CD4-positive, alpha-beta T cell treated with Interleukin-21 for 1 hour (primary cell): ENCODE results near the gene ADGRV1.

Source experiments
- DNase-seq: peaks from one replicate; pipeline ENCODE4 v3.0.0-alpha.2; 2020

Gene ADGRV1

DNA sequence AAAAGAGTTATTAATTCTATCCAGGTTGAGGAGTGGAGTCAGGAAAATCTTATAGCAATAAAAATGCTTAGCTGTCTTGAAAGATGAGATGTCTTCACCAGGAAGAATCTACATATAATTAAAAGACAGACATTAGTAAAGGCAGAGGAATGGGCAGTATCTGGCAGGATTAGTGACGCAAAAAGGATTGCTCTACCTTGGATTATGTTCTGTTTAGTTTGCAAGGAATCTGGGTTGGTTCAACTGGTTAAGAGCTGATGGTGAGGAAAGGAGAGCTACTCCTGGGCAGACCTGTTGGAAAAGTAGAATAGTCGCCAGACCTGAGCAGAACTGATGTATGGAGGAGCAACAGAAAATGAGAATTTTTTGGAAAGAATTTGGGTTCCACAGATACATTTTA lies 318.5 kb downstream of the ADGRV1 start:
- DNase-seq = no peak

DNA sequence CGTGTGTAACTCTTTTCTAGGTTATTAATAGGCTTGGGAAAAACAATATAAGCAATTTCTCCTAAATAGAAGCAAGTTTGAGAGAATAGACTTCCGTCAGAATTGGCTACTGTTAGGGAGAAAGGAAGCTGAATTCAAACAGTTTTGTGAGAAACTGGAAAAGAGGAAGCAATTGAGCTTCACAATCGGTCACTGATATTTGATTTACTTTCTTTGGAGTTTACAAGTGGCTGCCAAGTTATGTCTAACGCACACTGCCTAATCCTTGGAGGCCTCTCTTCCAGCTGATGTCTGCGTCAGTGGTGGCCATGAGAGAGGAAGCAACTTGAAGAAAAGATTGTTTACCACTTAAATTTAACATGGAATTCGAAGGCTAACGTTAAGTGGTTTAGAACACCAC lies 319.5 kb downstream of the ADGRV1 start:
- DNase-seq = no peak

GRCh38 chr5:90878549-90879196 lies 320.1 kb downstream of the ADGRV1 start:
- DNase-seq = no peak

DNA sequence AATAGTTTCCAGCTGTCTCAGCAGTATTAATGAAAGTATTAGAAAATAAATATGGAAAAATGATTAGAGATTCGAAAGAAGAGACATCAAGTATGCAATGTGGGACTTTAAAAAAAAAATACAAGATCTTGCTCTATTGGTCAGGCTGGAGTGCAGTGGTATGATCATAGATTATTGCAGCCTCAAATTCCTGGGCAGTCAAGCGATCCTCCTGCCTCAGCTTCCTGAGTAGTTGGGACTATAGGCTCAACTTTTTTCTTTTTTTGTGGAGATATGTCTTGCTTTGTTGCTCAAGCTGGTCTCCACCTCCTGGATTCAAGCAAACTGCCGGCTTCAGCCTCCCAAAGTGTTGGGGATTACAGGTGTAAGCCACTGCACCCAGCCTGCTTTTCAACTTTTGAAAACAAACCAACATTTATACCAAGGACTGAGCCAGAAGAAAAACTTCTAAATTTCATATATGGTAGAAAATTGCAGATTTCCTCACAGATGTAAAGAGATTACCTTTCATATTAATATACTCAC lies 323.1 kb downstream of the ADGRV1 start:
- no peak for DNase-seq

DNA sequence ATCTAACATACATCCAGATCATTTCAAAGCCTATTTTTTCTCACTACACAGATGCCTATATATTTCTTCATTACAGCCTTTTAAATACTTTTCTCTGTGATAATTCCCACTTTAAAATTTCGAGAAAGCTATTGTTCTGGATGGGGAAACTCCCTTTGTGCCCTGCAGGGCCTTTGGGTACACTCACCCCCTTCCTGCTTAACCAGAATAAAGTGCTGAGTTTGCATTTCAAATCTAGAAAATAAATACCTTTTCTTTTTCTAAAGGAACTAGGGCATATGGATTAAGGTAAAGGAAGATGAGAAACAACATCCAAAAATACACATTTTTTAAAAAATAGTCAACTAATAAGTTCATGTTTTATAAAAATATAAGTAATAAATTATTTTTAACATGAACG lies 323.9 kb downstream of the ADGRV1 start:
- no peak for DNase-seq

- no peak for DNase-seq
These were observed 326.7 kb downstream of the ADGRV1 start for GRCh38 chr5:90885180-90885868.

DNA sequence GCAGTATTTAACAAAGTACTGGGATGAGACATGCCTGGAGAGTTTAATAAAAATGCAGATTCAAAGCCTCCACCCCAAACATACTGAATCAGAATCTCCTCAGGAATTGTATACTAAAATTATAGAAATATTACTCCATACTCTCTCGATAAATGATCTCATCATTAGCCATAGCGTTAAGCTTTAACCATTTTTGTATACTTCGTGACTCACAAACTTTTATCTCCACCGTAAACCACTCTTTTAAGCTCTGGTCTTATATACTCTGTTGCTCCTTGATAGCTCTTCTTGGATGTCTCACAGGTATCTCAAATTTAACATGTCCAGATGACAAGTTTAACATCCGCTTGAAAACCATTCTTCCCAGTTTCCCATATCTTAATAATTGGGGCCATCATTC lies 327.8 kb downstream of the ADGRV1 start:
- no peak for DNase-seq

GRCh38 chr5:90888511-90889324 lies 330.1 kb downstream of the ADGRV1 start:
- DNase-seq = no peak

DNA sequence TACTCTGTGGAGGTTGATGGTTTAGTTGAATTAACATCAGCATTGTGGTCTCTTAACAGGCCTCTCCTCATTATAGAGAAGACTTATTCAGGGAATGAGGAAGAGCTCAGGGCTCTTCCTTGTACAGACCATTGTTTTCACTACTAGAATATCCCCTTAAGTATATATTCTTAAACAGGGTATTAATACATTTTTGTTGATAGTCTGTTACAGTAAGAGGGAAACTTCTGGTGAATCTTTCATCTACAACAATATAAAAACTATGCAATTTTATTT lies 330.7 kb downstream of the ADGRV1 start:
- no peak for DNase-seq

- DNase-seq = no peak
These were observed 331.6 kb downstream of the ADGRV1 start for GRCh38 chr5:90890180-90890579.

DNA sequence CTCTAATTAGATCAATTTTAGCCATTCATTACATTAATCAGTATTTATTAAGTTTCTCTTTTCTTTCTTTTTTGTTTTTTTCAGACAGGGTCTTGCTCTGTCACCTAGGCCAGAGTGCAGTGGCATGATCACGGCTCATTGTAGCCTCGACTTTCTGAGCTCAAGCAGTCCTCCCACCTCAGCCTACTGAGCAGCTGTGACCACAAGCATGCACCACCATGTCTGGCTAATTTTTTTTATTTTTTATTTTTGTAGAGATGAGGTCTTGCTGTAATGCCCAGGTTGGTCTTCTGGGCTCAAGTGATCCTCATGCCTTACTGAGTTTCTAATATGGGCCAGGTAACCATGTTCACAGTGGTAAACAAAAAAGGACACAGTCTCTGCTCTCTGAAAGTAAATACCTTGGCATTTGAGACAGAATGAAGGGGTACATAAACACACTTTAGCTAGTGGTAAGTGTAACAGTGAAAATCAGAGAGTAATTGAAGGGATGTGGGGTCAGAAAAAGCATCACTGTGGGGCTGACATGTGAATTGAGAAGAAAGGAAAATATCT lies 336.3 kb downstream of the ADGRV1 start:
- DNase-seq = no peak

DNA sequence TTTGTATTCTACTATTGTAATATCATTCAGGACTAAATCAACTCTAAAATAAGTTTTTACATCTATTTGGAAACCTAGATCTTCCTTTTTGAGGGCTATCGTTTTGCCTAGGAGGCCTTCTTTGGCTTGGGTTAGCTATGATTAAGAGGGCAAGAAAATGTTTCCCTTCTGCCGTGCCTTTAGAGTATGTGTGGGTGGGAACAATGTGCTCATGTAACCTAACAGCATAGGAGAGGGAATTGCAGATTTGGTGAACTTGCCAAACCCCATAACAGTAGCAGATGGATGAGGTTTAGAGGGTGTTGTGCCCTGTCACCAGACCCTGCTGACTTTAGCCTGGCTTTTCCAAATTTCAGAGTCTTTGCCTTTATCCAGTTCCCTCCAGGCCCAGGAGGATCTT lies 339.0 kb downstream of the ADGRV1 start:
- DNase-seq = no peak

- no peak for DNase-seq
These were observed 339.9 kb downstream of the ADGRV1 start for GRCh38 chr5:90898326-90899013.

DNA sequence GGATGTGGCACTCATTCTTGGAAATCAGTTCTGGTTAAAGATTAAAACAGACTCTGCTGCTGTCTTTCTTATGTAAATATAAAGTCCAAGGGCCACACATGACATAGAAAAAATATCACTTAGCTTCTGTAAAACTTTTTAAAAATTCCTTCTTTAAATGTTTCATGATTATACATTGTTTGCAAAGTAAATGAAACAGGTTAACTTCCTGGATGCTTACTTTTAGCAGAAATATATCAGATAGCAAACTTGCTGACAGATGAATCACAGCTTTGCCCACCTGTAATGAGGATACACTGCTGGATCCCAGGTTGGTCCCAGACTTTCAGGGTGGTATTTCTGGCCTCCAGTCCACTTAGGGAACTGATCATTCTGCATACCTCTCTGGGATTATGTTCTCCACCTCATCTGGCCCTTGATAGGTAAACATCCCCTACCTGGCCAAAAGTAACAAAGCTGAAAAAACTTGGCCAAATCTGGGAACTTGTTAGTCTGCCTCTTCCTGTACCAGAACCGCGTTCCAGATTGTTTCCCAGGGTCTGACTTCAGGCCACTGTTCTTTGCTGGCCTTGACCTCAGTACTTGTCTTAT lies 340.5 kb downstream of the ADGRV1 start:
- DNase-seq = no peak

DNA sequence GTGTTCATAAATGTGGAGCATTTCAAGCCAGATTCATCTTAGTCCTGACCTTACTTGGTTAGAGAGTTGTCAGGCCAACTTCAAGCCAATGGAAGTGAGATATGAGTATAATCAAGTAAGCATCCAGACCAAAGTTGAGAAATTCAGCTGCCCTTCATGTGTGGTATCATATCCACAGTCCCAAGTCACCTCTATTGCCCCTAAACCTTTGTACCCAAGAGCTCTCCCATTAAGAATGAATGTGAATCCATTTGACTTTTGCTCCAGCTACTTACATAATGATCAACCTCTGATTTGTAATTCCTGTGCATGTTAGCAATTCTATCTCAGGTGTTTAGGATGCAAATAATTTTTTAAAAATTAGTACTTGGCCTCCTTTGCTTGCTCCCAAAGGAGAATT lies 342.7 kb downstream of the ADGRV1 start:
- DNase-seq = no peak

GRCh38 chr5:90902170-90902569 lies 343.6 kb downstream of the ADGRV1 start:
- no peak for DNase-seq

DNA sequence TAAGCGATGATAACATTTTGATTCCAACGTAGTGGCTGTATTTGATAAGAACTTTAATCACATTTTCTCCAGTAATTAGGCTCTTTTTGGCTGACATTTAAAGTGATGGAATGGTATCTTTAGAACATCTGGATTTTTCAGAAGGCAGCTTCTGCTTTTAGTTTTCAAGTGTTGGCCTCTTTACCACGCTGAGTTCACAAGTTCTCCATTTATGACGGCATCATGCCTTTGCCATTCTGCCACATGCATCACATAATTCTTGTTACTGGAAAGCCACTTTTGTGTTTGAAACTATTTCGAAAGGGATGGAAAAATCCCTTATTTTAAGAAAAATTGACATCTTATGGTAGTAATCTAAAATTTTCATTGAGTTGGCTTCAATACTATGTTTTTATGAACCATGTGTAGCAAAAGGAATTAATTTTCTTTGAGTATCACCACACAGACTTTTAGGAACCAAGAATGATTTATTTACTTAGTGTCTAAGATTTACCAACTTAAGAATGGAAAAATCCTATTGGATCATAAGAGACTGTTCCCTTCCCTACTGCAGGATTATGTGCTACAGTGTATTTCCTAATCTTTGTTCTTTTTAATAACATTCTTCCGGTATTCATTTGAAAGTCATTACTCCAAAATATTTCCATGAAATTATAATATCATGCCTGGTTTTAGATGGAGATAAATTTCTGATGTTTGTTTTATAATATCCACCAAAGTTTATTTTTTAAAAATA lies 344.2 kb downstream of the ADGRV1 start:
- DNase-seq = no peak

- DNase-seq = no peak
These were observed 350.5 kb downstream of the ADGRV1 start for GRCh38 chr5:90909101-90909503.

DNA sequence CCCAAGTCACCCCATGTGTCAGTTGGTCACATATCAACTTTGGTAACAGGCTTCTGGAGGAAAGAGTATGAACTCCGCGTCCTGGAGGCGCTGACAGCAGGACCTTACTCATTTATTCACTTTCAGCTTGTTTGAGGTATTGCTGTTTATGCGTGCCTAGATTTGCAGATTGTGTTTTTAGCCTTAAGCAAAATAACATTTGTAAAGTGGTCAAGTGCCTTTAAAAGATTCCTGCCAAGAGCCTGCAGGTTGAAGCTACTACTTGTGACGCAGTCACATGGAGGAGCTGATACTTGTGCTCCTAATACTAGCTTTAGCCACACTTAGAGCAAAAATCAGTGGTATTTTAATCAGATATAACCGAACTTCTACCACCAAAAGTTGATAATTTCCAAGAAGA lies 351.3 kb downstream of the ADGRV1 start:
- no peak for DNase-seq

- no peak for DNase-seq
These were observed 352.6 kb downstream of the ADGRV1 start for GRCh38 chr5:90911169-90911568.

- no peak for DNase-seq
These were observed 353.9 kb downstream of the ADGRV1 start for GRCh38 chr5:90912476-90912875.

GRCh38 chr5:90915393-90915792 lies 356.8 kb downstream of the ADGRV1 start:
- DNase-seq = no peak
